Osteoblast (primary cell): ENCODE measurements around the gene KTN1. TPM values are rescaled to one million over a fixed set of nuclear protein-coding genes. Genes with fewer than 3 reads are reported as not detected.

Experiments
- DNase-seq: peaks from one replicate; pipeline ENCODE4 v3.0.0; 2011; ENCODE audit warnings: low spot score, mixed read lengths; ENCODE audit not compliant: insufficient read length; ENCODE audit errors: missing footprints
- H2AFZ ChIP-seq: 2 replicates; pipeline ENCODE4 v1.6.0; 2011; ENCODE audit warnings: mild to moderate bottlenecking, low read length
- H3K27ac ChIP-seq: 2 replicates; pipeline ENCODE4 v1.5.1; 2011; ENCODE audit warnings: mild to moderate bottlenecking, low read depth, low read length, moderate library complexity
- H3K27me3 ChIP-seq: 2 replicates; pipeline ENCODE4 v1.6.0; 2012; ENCODE audit warnings: mild to moderate bottlenecking, control low read depth, inconsistent platforms, low read length, moderate library complexity; ENCODE audit not compliant: insufficient read depth
- H3K36me3 ChIP-seq: 2 replicates; pipeline ENCODE4 v1.5.1; 2011; ENCODE audit warnings: mild to moderate bottlenecking, low read length, control low read depth, moderate library complexity; ENCODE audit not compliant: insufficient read depth
- H3K4me1 ChIP-seq: 2 replicates; pipeline ENCODE4 v1.5.1; 2011; ENCODE audit warnings: mild to moderate bottlenecking, low read length, control low read depth, moderate library complexity; ENCODE audit not compliant: insufficient read depth
- H3K4me2 ChIP-seq: 2 replicates; pipeline ENCODE4 v1.6.0; 2011; ENCODE audit warnings: mild to moderate bottlenecking, low read length; ENCODE audit not compliant: insufficient read depth
- H3K4me3 ChIP-seq: fragments of 200-600 bp; sonication (generic); 3 replicates; pipeline ENCODE4 v1.5.1; 2012; ENCODE audit warnings: mild to moderate bottlenecking, low read length, inconsistent platforms; ENCODE audit not compliant: insufficient read depth
- H3K79me2 ChIP-seq: 2 replicates; pipeline ENCODE4 v1.6.0; 2012; ENCODE audit warnings: mild to moderate bottlenecking, low read length, control low read depth, inconsistent platforms; ENCODE audit not compliant: insufficient read depth
- H3K9me3 ChIP-seq: 2 replicates; pipeline ENCODE4 v1.5.1; 2011; ENCODE audit warnings: low read depth, low read length, control low read depth
- H4K20me1 ChIP-seq: 2 replicates; pipeline ENCODE4 v1.6.0; 2012; ENCODE audit warnings: mild to moderate bottlenecking, low read length, control low read depth; ENCODE audit not compliant: insufficient read depth
- CTCF ChIP-seq: IDR thresholded peaks from 2 replicates; pipeline ENCODE4 v1.5.1; 2011; ENCODE audit warnings: mild to moderate bottlenecking, low read depth, low read length, moderate library complexity; ENCODE audit errors: extremely low read depth
- total RNA-seq: library from RNA; depleted of rRNA; stranded (reverse); fragments of >200 nt; gene quantifications from 2 replicates; pipeline ENCODE4 v1.2.3, GENCODE V29; 2012

KTN1 gene
- total RNA-seq, 1 donor = 172 TPM

GRCh38 chr14:55604900-55605418 is 25.0 kb downstream of the KTN1 start:
- no peak for TF ChIP-seq CTCF
- H3K4me1 ChIP-seq = peaks cover 34% of the 10 kb centered on the region
- H3K4me2 ChIP-seq = no peak overlapping the region
- no peaks in the 10 kb centered on the region for H3K27me3 ChIP-seq
- H3K36me3 ChIP-seq = no peaks in the 10 kb centered on the region
- H3K9me3 ChIP-seq = no peaks in the 10 kb centered on the region
- no peak overlapping the region for H3K27ac ChIP-seq
- peaks cover 88% of the 10 kb centered on the region for H3K79me2 ChIP-seq
- no peak overlapping the region for H3K4me3 ChIP-seq
- H4K20me1 ChIP-seq = peaks cover 19% of the 10 kb centered on the region
- no peak overlapping the region for H2AFZ ChIP-seq
- DNase-seq = no peak

GRCh38 chr14:55605793-55606192 is 25.8 kb downstream of the KTN1 start:
- Histone ChIP-seq H3K4me1 (peaks cover 30% of the 10 kb centered on the region), H3K4me2 (no peak overlapping the region), H3K27ac (no peak overlapping the region)

GRCh38 chr14:55607386-55607785 is 27.4 kb downstream of the KTN1 start:
- Histone ChIP-seq H3K9me3 (no peaks in the 10 kb centered on the region), H3K79me2 (peaks cover 97% of the 10 kb centered on the region), H3K27me3 (no peaks in the 10 kb centered on the region), H3K4me3 (no peak overlapping the region), H3K4me2 (no peak overlapping the region), H4K20me1 (peaks cover 20% of the 10 kb centered on the region), H2AFZ (no peak overlapping the region), H3K4me1 (peaks cover 21% of the 10 kb centered on the region), H3K36me3 (no peaks in the 10 kb centered on the region), H3K27ac (no peak overlapping the region)
- TF ChIP-seq CTCF = no peak
- DNase-seq = no peak

More at GRCh38 chr14:55605793-55606192, 25.8 kb downstream of the KTN1 start:
- TF ChIP-seq CTCF = no peak
- no peak for DNase-seq
- H3K27me3 ChIP-seq = no peaks in the 10 kb centered on the region
- no peaks in the 10 kb centered on the region for H3K9me3 ChIP-seq
- H3K4me3 ChIP-seq = no peak overlapping the region
- no peak overlapping the region for H2AFZ ChIP-seq
- H4K20me1 ChIP-seq = peaks cover 23% of the 10 kb centered on the region
- peaks cover 90% of the 10 kb centered on the region for H3K79me2 ChIP-seq
- no peaks in the 10 kb centered on the region for H3K36me3 ChIP-seq

GRCh38 chr14:55609681-55610080 is 29.7 kb downstream of the KTN1 start:
- no peak overlapping the region for H3K27ac ChIP-seq
- peak; percentile 32 for DNase-seq
- peak overlapping the region; percentile 65 for H3K4me2 ChIP-seq
- no peaks in the 10 kb centered on the region for H3K27me3 ChIP-seq
- no peaks in the 10 kb centered on the region for H3K36me3 ChIP-seq
- no peak for TF ChIP-seq CTCF
- peaks cover 96% of the 10 kb centered on the region for H3K79me2 ChIP-seq
- no peaks in the 10 kb centered on the region for H3K9me3 ChIP-seq
- H3K4me1 ChIP-seq = peaks cover 21% of the 10 kb centered on the region
- H4K20me1 ChIP-seq = peaks cover 15% of the 10 kb centered on the region
- no peak overlapping the region for H2AFZ ChIP-seq
- H3K4me3 ChIP-seq = no peak overlapping the region
